DOHH2 (cell line): Measurements from ENCODE around the gene ZIC2.

Experiments used
- CTCF ChIP-seq: fragments of 200-600 bp; sonication (generic); IDR thresholded peaks from one replicate; pipeline ENCODE4 v1.5.1; 2014; ENCODE audit warnings: antibody characterized with exemption, mild to moderate bottlenecking, low read depth, low read length; ENCODE audit not compliant: poor library complexity, severe bottlenecking
- EZH2phosphoT487 ChIP-seq: fragments of 200-600 bp; sonication (generic); IDR thresholded peaks from 2 replicates; pipeline ENCODE4 v1.6.1; 2017; ENCODE audit warnings: borderline replicate concordance, mild to moderate bottlenecking, antibody characterized with exemption, low read length, moderate library complexity, mixed read lengths

GRCh38 chr13:99980201-99980823 is 1.3 kb upstream of the ZIC2 start:
- TF ChIP-seq CTCF (no peak), EZH2phosphoT487 (no peak)
